GM10266 (cell line): Measurements from ENCODE around the gene ZFP36L1.

Experiments
- DNase-seq: peaks from one replicate; pipeline ENCODE4 v3.0.0; 2012; ENCODE audit errors: extremely low spot score
- TF ChIP-seq, protein P1 (sequence below): IDR thresholded peaks from 2 replicates; pipeline ENCODE4 v1.5.1; 2012; ENCODE audit warnings: mild to moderate bottlenecking, low read depth; ENCODE audit not compliant: control insufficient read depth, insufficient read depth; ENCODE audit errors: missing control alignments

Gene ZFP36L1

GRCh38 chr14:68772761-68773381, 20.0 kb downstream of the ZFP36L1 start:
- TF ChIP-seq, protein P1, sequence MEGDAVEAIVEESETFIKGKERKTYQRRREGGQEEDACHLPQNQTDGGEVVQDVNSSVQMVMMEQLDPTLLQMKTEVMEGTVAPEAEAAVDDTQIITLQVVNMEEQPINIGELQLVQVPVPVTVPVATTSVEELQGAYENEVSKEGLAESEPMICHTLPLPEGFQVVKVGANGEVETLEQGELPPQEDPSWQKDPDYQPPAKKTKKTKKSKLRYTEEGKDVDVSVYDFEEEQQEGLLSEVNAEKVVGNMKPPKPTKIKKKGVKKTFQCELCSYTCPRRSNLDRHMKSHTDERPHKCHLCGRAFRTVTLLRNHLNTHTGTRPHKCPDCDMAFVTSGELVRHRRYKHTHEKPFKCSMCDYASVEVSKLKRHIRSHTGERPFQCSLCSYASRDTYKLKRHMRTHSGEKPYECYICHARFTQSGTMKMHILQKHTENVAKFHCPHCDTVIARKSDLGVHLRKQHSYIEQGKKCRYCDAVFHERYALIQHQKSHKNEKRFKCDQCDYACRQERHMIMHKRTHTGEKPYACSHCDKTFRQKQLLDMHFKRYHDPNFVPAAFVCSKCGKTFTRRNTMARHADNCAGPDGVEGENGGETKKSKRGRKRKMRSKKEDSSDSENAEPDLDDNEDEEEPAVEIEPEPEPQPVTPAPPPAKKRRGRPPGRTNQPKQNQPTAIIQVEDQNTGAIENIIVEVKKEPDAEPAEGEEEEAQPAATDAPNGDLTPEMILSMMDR, result no peak
- DNase-seq, result no peak

DNA sequence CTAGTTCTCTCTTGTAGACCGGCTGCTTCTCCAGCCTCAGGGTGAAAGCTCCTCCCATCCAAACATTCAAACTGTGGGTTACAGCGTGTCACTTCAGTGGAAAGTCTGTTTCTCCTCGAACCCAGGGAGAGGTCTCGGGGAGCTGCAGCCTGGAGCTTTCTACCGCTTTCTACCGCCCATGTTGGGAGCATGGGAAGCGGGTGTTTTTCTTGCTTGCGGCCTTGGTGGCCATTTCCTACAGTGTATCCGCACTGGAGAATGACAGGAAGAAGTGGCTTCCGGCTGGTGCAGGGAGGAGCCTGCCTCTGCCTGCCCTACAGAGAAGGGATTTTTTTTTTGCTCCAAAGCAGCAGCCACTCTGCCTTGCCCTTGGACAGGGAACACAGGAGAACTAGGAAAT, 21.2 kb downstream of the ZFP36L1 start:
- no peak for DNase-seq
- TF ChIP-seq, protein P1, result no peak

DNA sequence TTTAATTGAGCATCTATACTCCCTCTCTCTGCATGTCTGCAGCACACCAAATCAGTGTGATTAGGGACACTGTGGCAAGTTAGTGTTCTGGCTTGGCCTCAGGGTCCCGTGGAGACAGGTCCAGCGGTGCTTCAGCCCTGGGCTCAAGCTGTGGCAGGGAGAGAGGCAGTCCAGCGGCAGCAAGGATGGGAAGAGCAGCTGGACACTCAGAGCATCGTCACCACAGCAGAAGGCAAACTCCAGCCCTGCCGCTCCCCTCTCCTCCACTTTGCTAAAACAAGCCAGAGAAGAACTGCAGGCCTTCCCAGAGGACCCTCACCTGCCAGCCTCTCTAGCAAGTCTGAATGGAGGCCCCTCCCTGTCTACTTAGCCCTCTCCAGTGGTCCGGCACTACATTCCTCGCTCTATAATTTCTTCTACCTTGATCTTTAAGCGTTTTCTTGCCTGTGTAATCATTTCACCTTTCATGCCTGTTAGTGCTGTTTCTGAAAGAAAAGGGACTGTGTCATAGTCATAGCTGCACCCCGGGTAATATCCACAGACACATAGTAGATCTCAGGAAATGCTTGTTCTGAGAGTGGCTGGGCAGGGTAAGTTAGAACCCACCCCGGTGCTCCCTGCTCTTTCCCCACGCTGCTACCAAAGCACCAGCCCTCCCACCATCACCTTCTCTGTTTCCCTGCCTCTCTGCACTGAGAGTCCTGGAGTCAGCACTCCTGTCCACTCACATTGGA, 22.1 kb downstream of the ZFP36L1 start:
- no peak for DNase-seq
- TF ChIP-seq, protein P1, result no peak

DNA sequence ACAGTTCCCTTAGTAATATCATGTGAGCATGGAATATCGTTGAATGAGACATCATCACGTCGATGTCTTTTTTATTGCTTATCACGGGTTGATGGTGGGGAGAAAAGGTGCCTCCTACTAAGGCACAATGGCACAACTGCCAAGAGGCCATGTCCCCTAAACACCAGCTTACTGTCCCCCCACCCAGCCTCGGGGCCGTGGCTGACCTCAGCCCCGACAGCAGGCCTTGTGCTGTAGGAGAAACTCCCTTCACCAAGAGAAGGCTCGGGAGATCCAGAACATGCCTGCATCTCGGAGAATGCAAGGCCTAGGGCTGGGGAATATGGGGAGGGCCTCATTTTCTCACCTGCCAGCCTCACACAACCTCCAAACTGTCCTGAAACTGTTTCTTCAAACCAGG, 22.8 kb downstream of the ZFP36L1 start:
- TF ChIP-seq, protein P1, result no peak
- DNase-seq, result no peak

DNA sequence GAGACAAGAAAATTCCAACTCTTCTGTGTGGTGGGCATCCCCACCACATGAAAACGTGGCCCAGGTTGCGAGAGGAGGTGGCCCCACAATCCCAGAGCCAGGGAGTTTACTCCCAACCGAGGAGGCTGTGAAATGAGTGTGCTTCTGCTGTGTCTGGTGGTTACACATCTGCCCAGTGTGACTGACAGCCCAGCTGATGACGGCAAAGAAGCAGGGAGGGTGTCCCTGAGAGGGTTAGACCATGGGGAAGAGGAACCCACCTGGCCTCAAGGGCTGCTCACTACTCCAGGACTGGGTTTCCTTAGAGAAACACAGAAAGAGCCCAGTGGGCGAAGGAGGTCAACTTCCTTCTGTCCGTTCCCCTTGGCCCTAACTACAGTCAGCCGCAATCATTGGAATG, 24.6 kb downstream of the ZFP36L1 start:
- TF ChIP-seq, protein P1, result no peak
- no peak for DNase-seq

- TF ChIP-seq, protein P1, result no peak
- no peak for DNase-seq
These were observed 25.6 kb downstream of the ZFP36L1 start for GRCh38 chr14:68767248-68767645.
